NCI-H1436 treated with DMSO at 0.1 percent for 48 hours (cell line): Measurements from ENCODE around the gene GJC2.
"Not testable (repeated sequence)": the region's sequence is repeated elsewhere in the genome, so short reads cannot be mapped to it uniquely, and the experiment has no call there.

Source experiments
- DNase-seq: peaks from one replicate; lab custom pipeline; 2025; lab: John Stamatoyannopoulos, UW

The GJC2 gene

GRCh38 chr1:228149406-228150119 is at the start of gene GJC2:
TSS of gene GJC2 (plus strand) at chr1:228149930. CDS start at chr1:228157759, 7,829 bp downstream.
- DNase-seq, result no peak

GRCh38 chr1:228100822-228101613 is 48.7 kb upstream of the GJC2 start:
- no peak for DNase-seq

GRCh38 chr1:228101614-228101993 is 48.1 kb upstream of the GJC2 start:
- no peak for DNase-seq

- DNase-seq, result no peak
Measured at GRCh38 chr1:228101994-228102790, 47.5 kb upstream of the GJC2 start.

GRCh38 chr1:228102791-228103620 is 46.7 kb upstream of the GJC2 start, which contains the start of gene C1orf35:
TSS of gene C1orf35 (minus strand) at chr1:228103325. CDS start at chr1:228103227, 98 bp downstream.
- DNase-seq, result peak; percentile 82

GRCh38 chr1:228104526-228105269 is 45.0 kb upstream of the GJC2 start:
- DNase-seq, result no peak

- DNase-seq, result no peak
Measured at GRCh38 chr1:228105270-228105995, 44.3 kb upstream of the GJC2 start.

- DNase-seq, result no peak
Measured at GRCh38 chr1:228105996-228106799, 43.5 kb upstream of the GJC2 start.

GRCh38 chr1:228106800-228107054 is 43.0 kb upstream of the GJC2 start:
- no peak for DNase-seq

GRCh38 chr1:228107636-228108035 is 42.1 kb upstream of the GJC2 start:
- DNase-seq, result no peak

GRCh38 chr1:228108055-228108690 is 41.6 kb upstream of the GJC2 start:
- no peak for DNase-seq

GRCh38 chr1:228108742-228109072 is 41.0 kb upstream of the GJC2 start:
- no peak for DNase-seq

- peak; percentile 71 for DNase-seq
Measured at GRCh38 chr1:228109073-228109961, 40.4 kb upstream of the GJC2 start, which contains the start of gene MRPL55. TSS of gene MRPL55 (minus strand) at chr1:228109299. CDS start at chr1:228108260, 1,039 bp downstream.

GRCh38 chr1:228109962-228110488 is 39.7 kb upstream of the GJC2 start:
- no peak for DNase-seq

- DNase-seq, result no peak
Measured at GRCh38 chr1:228110556-228110955, 39.2 kb upstream of the GJC2 start.

- DNase-seq, result not testable (repeated sequence)
Measured at GRCh38 chr1:228111315-228111714, 38.4 kb upstream of the GJC2 start.

- no peak for DNase-seq
Measured at GRCh38 chr1:228112167-228112566, 37.6 kb upstream of the GJC2 start.

- no peak for DNase-seq
Measured at GRCh38 chr1:228112617-228113016, 37.1 kb upstream of the GJC2 start.
